Kidney (tissue), 14 donors: ENCODE data around the gene JARID2. TPM values are rescaled to one million over a fixed set of nuclear protein-coding genes. Genes with fewer than 3 reads are reported as not detected.

Experiments used
- DNase-seq, 5 donors: peaks; one replicate each; pipeline ENCODE4 v3.0.0-alpha.2; 2013 to 2020
- FAIRE-seq: peaks from 2 replicates; lab custom pipeline; 2012; peaks lifted over from hg19 to GRCh38; lab: Jason Lieb, UNC
- H3K27ac ChIP-seq, 2 donors: one replicate each; pipeline ENCODE4 v1.7.0; 2013; ENCODE audit warnings: low read depth in 2 of 2, low read length in 2 of 2, inconsistent platforms in 1 of 2
- H3K27me3 ChIP-seq: one replicate; pipeline ENCODE4 v1.7.1; 2013; ENCODE audit warnings: low read length, inconsistent platforms; ENCODE audit not compliant: control insufficient read depth, insufficient read depth
- H3K36me3 ChIP-seq, 3 donors: one replicate each; pipeline versions ENCODE4 v1.7.0 to v1.7.1; 2013; ENCODE audit warnings: low read length in 3 of 3, control low read depth in 1 of 3, inconsistent platforms in 1 of 3; ENCODE audit not compliant: insufficient read depth in 3 of 3, control insufficient read depth in 2 of 3
- H3K4me1 ChIP-seq, 3 donors: one replicate each; pipeline versions ENCODE4 v1.7.0 to v1.7.1; 2013; ENCODE audit warnings: low read length in 3 of 3, inconsistent platforms in 1 of 3, low read depth in 1 of 3; ENCODE audit not compliant: control insufficient read depth in 2 of 3, insufficient read depth in 2 of 3
- H3K4me3 ChIP-seq, 3 donors: one replicate each; pipeline versions ENCODE4 v1.7.0 to v1.8.1; 2013; ENCODE audit warnings: low read length in 3 of 3, control low read depth in 1 of 3, inconsistent platforms in 1 of 3
- H3K9ac ChIP-seq, 3 donors: one replicate each; pipeline versions ENCODE4 v1.7.0 to v1.7.1; 2013; ENCODE audit warnings: low read length in 3 of 3, control low read depth in 1 of 3, inconsistent platforms in 1 of 3
- H3K9me3 ChIP-seq, 3 donors: one replicate each; pipeline versions ENCODE4 v1.7.0 to v1.7.1; 2013; ENCODE audit warnings: low read length in 3 of 3, control low read depth in 1 of 3, inconsistent platforms in 1 of 3; ENCODE audit not compliant: control insufficient read depth in 2 of 3, insufficient read depth in 1 of 3
- CTCF ChIP-seq: IDR thresholded peaks from 3 replicates; pipeline ENCODE4 v1.5.1; 2012; ENCODE audit warnings: mild to moderate bottlenecking, moderate library complexity, borderline replicate concordance; ENCODE audit not compliant: insufficient read depth; ENCODE audit errors: extremely low read depth
- intact Hi-C: fragments of 100-400 bp; cut with DNase I; formaldehyde crosslinking; loops from one replicate; pipeline ENCODE4 v1.11.1; 2022
- polyA plus RNA-seq: library from polyadenylated mRNA; stranded (reverse); fragments of 350-450 nt; fragmentation: Illumina TruSeq; extraction: RNeasy Lipid Tissue Mini Kit (QIAGEN cat#74804); gene quantifications from one replicate; pipeline ENCODE4 v1.2.3, GENCODE V29; 2014; ENCODE audit warnings: low read depth, low replicate concordance; ENCODE audit not compliant: insufficient read depth
- total RNA-seq: library from RNA; stranded (reverse); fragmentation: NEBNext Ultra II Directional; extraction: Animal tissue kit (Norgen Biotek cat#: 25700); gene quantifications from one replicate; pipeline ENCODE4 v1.2.1, GENCODE V29; 2021
- donor health status: control.
- donor health status: control.
- donor health status: control.
- donor health status: control.
- donor health status: control.
- donor health status: DM: yes; HTN: yes; CAD: no.
- donor health status: Normal renal cell carcinoma (clear cell type).

JARID2 gene
- total and polyA plus RNA-seq, 2 donors from 2014 or later = 1.8 to 12.3 TPM

GRCh38 chr6:15317934-15318902 lies 72.3 kb downstream of the JARID2 start:
- Histone ChIP-seq H3K9me3 (no peaks in the 10 kb centered on the region), H3K36me3 (no peaks in the 10 kb centered on the region), H3K4me1 (peaks cover 0 to 2% (median 0%) of the 10 kb centered on the region in 3 donors), H3K27ac (no peak overlapping the region), H3K27me3 (no peaks in the 10 kb centered on the region), H3K4me3 (no peak overlapping the region), H3K9ac (no peak overlapping the region)
- FAIRE-seq (no peak), DNase-seq (peak in 2 of 5 donors; percentile 34 to 55)
- intact Hi-C loops = no loop called here
- no peak for TF ChIP-seq CTCF

DNA sequence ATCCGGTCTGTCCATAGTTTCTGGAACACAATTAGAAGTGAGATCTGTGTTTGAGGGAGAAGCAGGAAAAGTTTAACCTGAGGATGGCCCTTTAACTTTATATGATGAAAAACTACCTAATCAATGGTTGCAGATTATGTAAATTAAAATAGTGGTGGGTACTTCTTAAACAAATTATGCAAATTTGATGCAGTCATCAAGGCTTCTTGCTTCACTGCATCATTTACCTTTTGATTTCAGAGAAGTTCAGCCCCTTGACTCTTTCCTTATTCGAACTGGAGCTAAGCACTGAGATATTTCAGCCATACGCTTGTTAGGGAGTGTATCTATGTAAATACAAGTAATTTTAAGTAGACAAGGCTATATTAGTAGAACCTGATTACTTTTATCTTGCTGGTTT lies 73.8 kb downstream of the JARID2 start:
- intact Hi-C loops = no loop called here
- no peaks in the 10 kb centered on the region for H3K27me3 ChIP-seq
- H3K4me3 ChIP-seq = no peak overlapping the region
- H3K9me3 ChIP-seq = no peaks in the 10 kb centered on the region
- no peak overlapping the region for H3K9ac ChIP-seq
- no peaks in the 10 kb centered on the region for H3K4me1 ChIP-seq
- FAIRE-seq (no peak), DNase-seq (no peak)
- no peak overlapping the region for H3K27ac ChIP-seq
- H3K36me3 ChIP-seq = no peaks in the 10 kb centered on the region
- no peak for TF ChIP-seq CTCF

DNA sequence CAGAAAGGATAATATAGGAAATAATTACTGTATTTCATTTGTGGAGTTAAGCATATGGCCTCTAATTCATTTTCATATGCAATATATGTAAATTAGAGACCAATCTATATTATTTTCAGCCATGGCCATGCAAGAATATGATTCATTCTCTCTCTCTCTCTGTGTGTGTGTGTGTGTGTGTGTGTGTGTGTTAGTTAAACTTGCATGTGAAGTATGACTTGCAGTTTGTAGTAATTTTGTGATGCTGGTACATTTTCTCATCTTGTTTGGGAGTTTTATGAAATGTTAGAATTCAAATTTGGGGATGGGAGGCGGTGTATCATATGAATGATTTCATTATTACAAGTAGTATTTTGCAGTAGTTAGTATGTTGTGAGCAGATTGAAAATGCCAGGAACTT lies 74.8 kb downstream of the JARID2 start:
- no peaks in the 10 kb centered on the region for H3K27me3 ChIP-seq
- H3K36me3 ChIP-seq = no peaks in the 10 kb centered on the region
- no peak overlapping the region for H3K4me3 ChIP-seq
- DNase-seq (no peak), FAIRE-seq (no peak)
- no peak for TF ChIP-seq CTCF
- H3K9ac ChIP-seq = no peak overlapping the region
- no peaks in the 10 kb centered on the region for H3K4me1 ChIP-seq
- H3K9me3 ChIP-seq = no peaks in the 10 kb centered on the region
- intact Hi-C loops = no loop called here
- no peak overlapping the region for H3K27ac ChIP-seq
